HG03066 (cell line): ENCODE measurements around the gene PSTPIP2.

Experiments used
- ATAC-seq: cut with Tn5 transposase; IDR thresholded peaks from one replicate; pipeline ENCODE4 v1.9.1; 2021; ENCODE audit warnings: low read depth; ENCODE audit not compliant: unreplicated experiment

PSTPIP2 gene

GRCh38 chr18:45940724-45941123, 131.3 kb downstream of the PSTPIP2 start:
- ATAC-seq, result no peak

- no peak for ATAC-seq
Observed at GRCh38 chr18:45939236-45939635, 132.8 kb downstream of the PSTPIP2 start.

GRCh38 chr18:45938488-45938935, 133.5 kb downstream of the PSTPIP2 start:
- ATAC-seq, result no peak

GRCh38 chr18:45935591-45936335, 136.3 kb downstream of the PSTPIP2 start:
- ATAC-seq, result no peak
